Neural cell (in vitro differentiated cells): ENCODE data around the gene TFEB. TPM values are rescaled to one million over a fixed set of nuclear protein-coding genes. Genes with fewer than 3 reads are reported as not detected.

Source experiments
- H2AFZ ChIP-seq: fragments of 200-600, 300-800 bp; sonication (generic), shearing (Covaris generic); 2 replicates; pipeline ENCODE4 v1.6.0; 2014; ENCODE audit warnings: low read depth, mild to moderate bottlenecking, antibody characterized with exemption, low read length, moderate library complexity
- H3F3A ChIP-seq: fragments of 200-600 bp; shearing (Covaris generic); 2 replicates; pipeline ENCODE4 v1.6.1; 2016; ENCODE audit warnings: mild to moderate bottlenecking, moderate library complexity, mixed read lengths, antibody characterized with exemption, low read length; ENCODE audit not compliant: insufficient read depth, poor library complexity, severe bottlenecking
- H3K27ac ChIP-seq: fragments of 200-600, 300-800 bp; sonication (generic), shearing (Covaris generic); 2 replicates; pipeline ENCODE4 v1.5.1; 2014; ENCODE audit warnings: mild to moderate bottlenecking, low read length, moderate library complexity
- H3K27me3 ChIP-seq: fragments of 300-800, 200-600 bp; sonication (generic), shearing (Covaris generic); 2 replicates; pipeline ENCODE4 v1.6.0; 2014; ENCODE audit warnings: mild to moderate bottlenecking, low read depth, low read length, moderate library complexity; ENCODE audit not compliant: insufficient read depth
- H3K36me3 ChIP-seq: fragments of 300-800, 200-600 bp; sonication (generic), shearing (Covaris generic); 2 replicates; pipeline ENCODE4 v1.5.1; 2014; ENCODE audit warnings: mild to moderate bottlenecking, antibody characterized with exemption, low read length, moderate library complexity; ENCODE audit not compliant: insufficient read depth
- H3K4me2 ChIP-seq: fragments of 300-800, 200-600 bp; sonication (generic), shearing (Covaris generic); 2 replicates; pipeline ENCODE4 v1.6.0; 2014; ENCODE audit warnings: mild to moderate bottlenecking, low read length
- H3K4me3 ChIP-seq: fragments of 300-800, 200-600 bp; sonication (generic), shearing (Covaris generic); 2 replicates; pipeline ENCODE4 v1.5.1; 2014; ENCODE audit warnings: mild to moderate bottlenecking, low read length, moderate library complexity
- H3K79me2 ChIP-seq: fragments of 200-600 bp; shearing (Covaris generic); replicated peaks from 2 replicates; pipeline ENCODE4 v1.6.0; 2014; ENCODE audit warnings: mild to moderate bottlenecking, low read length, moderate library complexity; ENCODE audit not compliant: insufficient read depth
- H3K9ac ChIP-seq: fragments of 300-800, 200-600 bp; sonication (generic), shearing (Covaris generic); 2 replicates; pipeline ENCODE4 v1.6.1; 2016; ENCODE audit warnings: mild to moderate bottlenecking, low read length, mixed read lengths
- H3K9me2 ChIP-seq: fragments of 200-600 bp; shearing (Covaris generic); 2 replicates; pipeline ENCODE4 v1.6.1; 2016; ENCODE audit warnings: mild to moderate bottlenecking, low read length, mixed read lengths; ENCODE audit not compliant: insufficient read depth
- H3K9me3 ChIP-seq: fragments of 200-600, 300-800 bp; sonication (generic), shearing (Covaris generic); 2 replicates; pipeline ENCODE4 v1.6.1; 2016; ENCODE audit warnings: mild to moderate bottlenecking, mixed run types, low read length, moderate library complexity, mixed read lengths
- H4K20me1 ChIP-seq: fragments of 200-600 bp; shearing (Covaris generic); 2 replicates; pipeline ENCODE4 v1.6.1; 2016; ENCODE audit warnings: mild to moderate bottlenecking, mixed run types; ENCODE audit not compliant: insufficient read depth
- CTCF ChIP-seq: fragments of 450-650 bp; IDR thresholded peaks from 2 replicates; pipeline ENCODE4 v1.5.1; 2014; ENCODE audit warnings: antibody characterized with exemption, mild to moderate bottlenecking, moderate library complexity; ENCODE audit not compliant: poor library complexity, severe bottlenecking
- EP300 ChIP-seq: fragments of 450-650 bp; conservative IDR thresholded peaks from 2 replicates; pipeline ENCODE4 v1.6.1; 2014; ENCODE audit warnings: antibody characterized with exemption, mild to moderate bottlenecking, moderate library complexity; ENCODE audit not compliant: poor library complexity, severe bottlenecking
- EZH2 ChIP-seq: fragments of 200-600, 300-800 bp; shearing (Covaris generic), sonication (generic); IDR thresholded peaks from 2 replicates; pipeline ENCODE4 v1.6.1; 2014; ENCODE audit warnings: antibody characterized with exemption, low read length, borderline replicate concordance, mild to moderate bottlenecking; ENCODE audit not compliant: insufficient read depth, poor library complexity, severe bottlenecking
- MXI1 ChIP-seq: fragments of 450-650 bp; conservative IDR thresholded peaks from 2 replicates; pipeline ENCODE4 v1.6.1; 2014; ENCODE audit warnings: antibody characterized with exemption, mild to moderate bottlenecking; ENCODE audit not compliant: poor library complexity, severe bottlenecking
- POLR2AphosphoS5 ChIP-seq: IDR thresholded peaks from 2 replicates; pipeline ENCODE4 v1.6.1; 2012
- RAD21 ChIP-seq: fragments of 450-650 bp; conservative IDR thresholded peaks from 2 replicates; pipeline ENCODE4 v1.6.1; 2014; ENCODE audit warnings: antibody characterized with exemption, mild to moderate bottlenecking, moderate library complexity
- REST ChIP-seq: IDR thresholded peaks from 2 replicates; pipeline ENCODE4 v1.6.1; 2012; ENCODE audit warnings: borderline replicate concordance
- SMC3 ChIP-seq: fragments of 450-650 bp; conservative IDR thresholded peaks from 2 replicates; pipeline ENCODE4 v1.6.1; 2014; ENCODE audit warnings: antibody characterized with exemption, mild to moderate bottlenecking, moderate library complexity; ENCODE audit not compliant: poor library complexity
- TAF1 ChIP-seq: IDR thresholded peaks from 2 replicates; pipeline ENCODE4 v1.6.1; 2012; ENCODE audit warnings: low read depth
- polyA plus RNA-seq: library from polyadenylated mRNA; depleted of rRNA; stranded (reverse); fragments of >200 nt; gene quantifications from 2 replicates; pipeline ENCODE4 v1.2.3, GENCODE V29; 2014

TFEB gene
- polyA plus RNA-seq, 1 donor from 2014 or later, result 0.24 TPM

- peak overlapping the region; percentile 38 for H3K9ac ChIP-seq
- no peaks in the 10 kb centered on the region for H3K36me3 ChIP-seq
- H4K20me1 ChIP-seq, result no peaks in the 10 kb centered on the region
- no peaks in the 10 kb centered on the region for H3K9me3 ChIP-seq
- TF ChIP-seq EZH2 (no peak), RAD21 (no peak), TAF1 (no peak), POLR2AphosphoS5 (no peak), REST (no peak), EP300 (no peak), CTCF (no peak), SMC3 (no peak), MXI1 (no peak)
- H2AFZ ChIP-seq, result no peak overlapping the region
- peak overlapping the region; percentile 65 for H3K4me3 ChIP-seq
- H3K9me2 ChIP-seq, result no peaks in the 10 kb centered on the region
- H3F3A ChIP-seq, result no peaks in the 10 kb centered on the region
- no peak overlapping the region for H3K4me2 ChIP-seq
- H3K27ac ChIP-seq, result no peak overlapping the region
- H3K79me2 ChIP-seq, result no peaks in the 10 kb centered on the region
- H3K27me3 ChIP-seq, result peaks cover 22% of the 10 kb centered on the region
These were observed 562 bp downstream of the TFEB start for GRCh38 chr6:41734666-41735426.

DNA sequence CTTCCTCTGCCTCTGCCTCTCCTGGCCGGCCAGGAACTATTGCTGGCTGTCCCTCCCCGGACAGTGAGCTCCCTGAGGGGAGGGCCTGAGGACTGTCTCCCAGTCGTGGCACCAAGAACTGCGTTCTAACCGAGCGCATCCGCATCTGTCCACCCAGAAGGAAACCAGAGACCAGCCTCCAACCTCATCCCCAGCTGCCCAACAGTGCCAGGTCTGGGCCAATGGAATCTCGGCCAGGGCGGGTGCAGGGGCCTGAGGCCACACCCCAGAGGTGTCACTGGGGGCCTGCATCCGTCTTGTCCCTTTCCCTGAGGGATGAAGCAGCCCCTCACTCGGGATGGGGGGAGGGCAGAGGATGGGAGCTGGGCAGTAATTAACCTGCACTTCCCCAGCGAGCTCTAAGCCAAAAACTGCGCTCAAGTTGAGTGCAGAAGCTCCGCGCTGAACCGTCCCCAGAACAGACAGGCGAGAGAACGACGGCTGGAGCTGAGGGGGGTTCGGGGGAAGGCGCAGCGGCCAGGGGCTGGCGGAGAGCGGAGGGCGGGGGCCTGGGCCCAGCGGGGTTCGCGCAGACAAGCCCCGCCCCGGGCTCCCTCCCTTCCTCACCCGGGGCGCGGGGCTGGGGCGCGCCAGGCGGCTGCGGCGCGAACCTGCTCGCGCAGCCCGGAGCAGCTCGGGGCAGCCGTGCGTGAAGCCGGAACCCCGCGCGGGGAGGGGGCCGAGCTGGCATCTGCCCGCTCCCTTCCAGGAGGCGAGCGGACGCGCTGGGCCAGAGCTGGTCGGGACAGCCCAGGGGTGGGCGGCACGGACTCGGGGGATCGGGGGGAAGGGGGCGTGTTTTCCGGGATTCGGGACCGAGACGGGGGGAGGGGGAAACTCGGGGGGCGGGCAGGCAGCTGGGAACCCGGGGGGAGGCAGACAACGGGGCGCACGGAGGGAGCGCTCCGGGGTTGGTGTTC, 1.4 kb downstream of the TFEB start:
- Histone ChIP-seq H3K4me2 (no peak overlapping the region), H3K9me2 (no peaks in the 10 kb centered on the region), H3K4me3 (peak overlapping the region; percentile 65), H3K9ac (peak overlapping the region; percentile 38), H2AFZ (no peak overlapping the region), H3K27me3 (peaks cover 22% of the 10 kb centered on the region), H3K27ac (no peak overlapping the region), H4K20me1 (no peaks in the 10 kb centered on the region), H3F3A (no peaks in the 10 kb centered on the region), H3K36me3 (no peaks in the 10 kb centered on the region), H3K79me2 (no peaks in the 10 kb centered on the region), H3K9me3 (no peaks in the 10 kb centered on the region)
- TF ChIP-seq SMC3 (no peak), EZH2 (no peak), EP300 (no peak), CTCF (peak; percentile 16), REST (no peak), RAD21 (no peak), POLR2AphosphoS5 (peak; percentile 34), TAF1 (peak; percentile 29), MXI1 (peak; percentile 25)
